NCI-H146 (cell line): ENCODE measurements around the gene TVP23A.

ENCODE experiments used
- DNase-seq: peaks from one replicate; lab custom pipeline; 2025; lab: John Stamatoyannopoulos, UW

TVP23A gene

DNA sequence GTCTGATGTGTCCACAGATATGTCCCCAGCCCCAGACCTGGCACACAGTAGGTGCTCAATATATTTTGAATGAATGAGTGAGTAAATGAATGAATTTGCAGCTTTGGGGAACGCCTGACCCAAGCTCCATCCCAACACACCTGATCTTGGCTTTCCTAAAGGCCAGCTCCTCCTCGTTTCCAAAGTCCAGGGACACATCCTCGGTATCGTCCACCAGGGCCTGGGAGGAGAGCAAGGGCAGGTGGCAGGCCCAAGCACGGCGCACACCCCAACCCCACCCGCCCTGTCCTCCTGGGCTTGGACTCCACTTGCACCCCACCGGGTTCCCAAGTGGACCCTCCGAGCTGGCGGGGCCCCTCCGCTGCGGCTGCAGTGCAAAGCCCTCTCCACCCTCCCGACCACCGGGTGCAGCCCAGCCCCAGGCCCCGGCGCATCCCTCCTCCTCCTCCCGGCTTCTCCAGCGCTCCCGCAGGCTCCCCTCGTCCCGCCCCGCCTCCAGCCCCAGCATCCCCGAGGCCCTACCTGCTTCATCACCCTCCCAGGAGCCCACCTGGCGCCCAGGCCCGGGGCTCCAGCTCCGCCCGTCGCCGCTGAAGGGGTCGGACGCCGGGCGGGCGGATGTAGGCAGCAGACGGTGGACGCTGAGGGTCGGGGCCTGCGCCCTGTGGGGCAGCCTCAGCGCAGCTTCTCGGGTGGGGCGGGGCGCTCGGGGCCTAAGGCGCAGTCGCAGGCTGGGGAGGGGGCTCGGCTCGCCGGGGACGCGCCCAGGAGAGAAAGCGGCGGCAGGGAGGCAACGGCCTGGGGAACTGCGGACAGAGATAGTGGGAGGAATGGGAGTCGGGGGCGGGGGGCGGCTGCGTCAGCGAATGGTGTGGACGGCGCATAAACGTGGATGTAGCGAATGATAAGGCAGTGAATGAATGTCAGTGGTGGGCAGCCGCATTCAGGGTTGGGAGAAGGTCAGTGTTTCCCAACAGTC lies at the start of gene TVP23A:
Gene TVP23A (minus strand): TSS at position 832 of the 979 bp plus-strand sequence. CDS start 301 bp downstream, at position 531.
- no peak for DNase-seq

DNA sequence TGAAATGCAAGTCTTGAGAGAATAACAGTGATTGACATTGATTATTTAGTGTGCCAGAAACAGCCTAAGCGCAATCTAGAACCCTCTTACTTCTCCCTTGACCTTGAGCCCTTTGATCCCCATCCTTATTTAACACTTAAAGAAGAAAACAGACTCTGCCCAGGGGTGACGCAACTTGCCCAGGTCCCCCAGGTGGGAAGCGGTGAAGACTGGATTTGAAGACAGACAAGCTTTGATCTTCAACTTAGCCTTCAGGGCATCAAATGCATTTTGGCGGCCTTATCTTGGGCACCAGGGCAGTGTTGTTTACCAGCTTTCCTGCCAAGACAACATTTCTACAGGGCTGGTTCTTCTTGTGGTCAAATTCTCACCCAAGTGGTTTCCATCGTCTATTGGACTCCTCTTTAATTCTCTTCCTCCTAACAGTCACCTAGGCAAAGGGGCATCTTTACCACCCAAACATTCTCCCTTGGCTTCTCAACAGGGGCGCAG lies 49.6 kb upstream of the TVP23A start:
- DNase-seq, result no peak

DNA sequence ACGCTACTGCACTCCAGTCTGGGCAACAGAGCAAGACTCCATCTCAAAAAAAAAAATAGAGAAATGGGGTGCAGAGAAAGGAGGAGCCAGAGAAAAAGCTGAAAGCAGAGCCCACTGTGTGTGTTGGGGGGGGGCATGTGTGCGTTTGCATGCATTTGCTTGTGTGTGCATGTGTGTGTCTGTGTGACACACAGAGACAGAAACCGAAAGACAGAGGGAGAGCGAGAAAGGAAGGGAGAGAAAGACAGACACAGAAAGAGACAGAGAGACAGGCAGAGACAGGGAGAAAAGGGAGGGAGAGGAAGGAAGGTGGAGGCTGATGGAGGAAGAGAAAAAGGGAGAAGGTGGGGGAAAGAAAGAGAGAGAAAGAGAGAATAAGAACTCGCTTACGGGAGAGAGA lies 48.6 kb upstream of the TVP23A start:
- no peak for DNase-seq

DNA sequence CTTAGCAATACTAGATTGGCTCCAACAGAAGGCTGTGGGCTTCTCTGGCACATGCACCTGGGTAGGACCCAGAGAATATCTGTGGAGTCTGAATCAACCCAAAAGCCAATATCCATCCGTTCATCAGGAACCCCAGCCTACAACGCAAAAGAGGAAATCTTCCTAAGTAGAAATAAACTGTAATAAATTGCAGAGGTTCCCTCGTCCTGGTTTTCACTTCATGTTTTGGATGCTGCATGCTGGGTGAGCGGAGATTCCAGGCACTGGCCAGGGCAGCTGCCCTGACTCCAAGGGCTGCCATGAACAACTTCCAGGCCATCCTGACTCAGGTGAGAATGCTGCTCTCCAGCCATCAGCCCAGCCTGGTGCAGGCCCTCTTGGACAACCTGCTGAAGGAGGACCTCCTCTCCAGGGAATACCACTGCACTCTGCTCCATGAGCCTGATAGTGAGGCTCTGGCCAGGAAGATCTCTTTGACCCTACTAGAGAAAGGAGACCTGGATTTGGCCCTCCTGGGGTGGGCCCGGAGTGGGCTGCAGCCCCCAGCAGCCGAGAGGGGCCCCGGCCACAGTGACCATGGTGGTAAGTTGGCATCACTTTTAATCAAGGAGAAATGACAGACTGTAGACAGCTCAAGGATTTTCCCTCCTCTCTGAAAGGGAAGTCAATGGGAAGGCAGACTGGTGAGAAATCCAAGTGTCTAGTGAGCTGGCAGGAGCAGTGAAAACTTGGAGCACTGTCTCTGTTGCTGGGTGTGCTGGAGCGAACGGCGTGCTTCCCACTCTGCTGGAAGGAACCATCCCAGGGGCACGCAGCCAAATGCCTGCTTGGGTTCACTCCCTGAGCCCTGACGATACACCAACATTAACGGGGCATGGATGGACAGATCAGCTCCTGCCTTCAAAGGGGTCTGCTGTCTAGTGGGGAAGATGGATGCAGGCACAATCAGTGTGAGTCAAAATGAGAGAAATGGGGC lies 47.7 kb upstream of the TVP23A start:
- DNase-seq, result no peak

DNA sequence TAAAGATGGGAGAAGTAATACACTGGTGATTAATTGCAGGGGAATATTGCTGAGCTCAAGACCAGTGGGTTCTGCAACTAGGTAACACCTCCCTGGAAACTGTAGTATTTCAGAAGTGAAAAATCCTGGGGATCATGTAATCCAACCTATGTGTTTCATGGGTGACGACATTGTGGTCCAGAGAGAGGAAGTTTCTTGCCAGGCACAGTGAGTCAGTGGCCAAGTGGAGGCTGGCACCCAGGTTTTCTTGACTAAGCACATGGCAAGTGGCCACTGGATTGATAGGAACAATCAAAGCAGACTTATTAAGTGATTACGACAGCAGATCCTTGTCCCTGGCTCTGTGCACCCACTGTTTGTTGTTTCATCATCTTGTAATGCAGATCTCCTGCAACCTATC lies 43.8 kb upstream of the TVP23A start:
- no peak for DNase-seq

DNA sequence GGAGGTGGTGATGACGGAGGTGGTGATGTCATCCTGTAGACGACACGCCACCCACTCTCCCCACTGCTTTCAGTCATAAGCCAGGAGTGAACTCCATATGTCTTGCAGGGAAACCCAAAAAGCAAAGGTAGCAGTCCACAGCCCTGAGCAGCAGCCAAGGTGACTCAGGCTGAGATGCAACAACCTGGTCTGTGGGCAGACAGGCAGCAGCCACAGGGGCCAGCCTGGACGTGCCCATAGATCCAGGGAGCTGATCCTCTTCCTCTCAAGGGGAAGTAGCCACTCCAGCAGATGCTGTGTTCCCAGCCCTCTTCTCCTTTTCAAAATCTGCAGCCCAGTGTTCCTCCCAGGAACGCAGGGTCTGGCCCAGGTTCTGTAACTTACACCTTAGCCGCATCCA lies 41.1 kb upstream of the TVP23A start:
- no peak for DNase-seq

DNA sequence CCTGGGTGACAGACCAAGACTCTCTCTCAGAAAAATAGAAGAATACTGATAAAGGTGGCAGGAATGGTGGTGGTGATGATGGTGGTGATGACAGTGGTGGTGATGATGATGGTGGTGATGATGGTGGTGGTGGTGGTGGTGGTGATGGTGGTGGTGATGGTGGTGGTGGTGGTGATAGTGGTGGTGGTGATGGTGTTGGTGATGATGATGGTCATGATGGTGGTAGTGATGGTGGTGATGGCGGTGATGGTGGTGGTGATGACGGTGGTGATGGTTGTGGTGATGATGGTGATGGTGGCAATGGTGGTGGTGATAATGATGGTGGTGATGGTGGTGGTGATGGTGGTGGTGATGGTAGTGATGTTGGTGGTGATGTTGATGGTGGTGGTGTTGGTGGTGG lies 40.4 kb upstream of the TVP23A start:
- DNase-seq, result no peak

DNA sequence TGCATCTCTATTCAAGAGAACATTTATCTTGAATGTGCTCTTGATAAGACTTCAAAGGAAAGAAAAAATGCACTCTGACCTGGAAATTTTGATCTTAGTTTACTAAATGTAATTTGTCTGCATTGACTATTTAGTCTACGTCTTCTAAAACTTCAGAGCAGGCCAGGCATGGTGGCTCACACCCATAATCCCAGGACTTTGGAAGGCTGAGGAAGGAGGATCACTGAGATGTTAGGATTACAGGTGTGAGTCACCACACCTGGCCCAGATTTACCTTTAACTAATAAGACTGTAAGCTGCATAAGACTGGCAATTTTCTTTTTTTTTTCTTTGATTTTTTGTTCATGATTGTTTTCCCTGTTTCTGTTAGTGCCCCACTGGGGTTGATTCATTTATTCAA lies 39.6 kb upstream of the TVP23A start:
- no peak for DNase-seq

DNA sequence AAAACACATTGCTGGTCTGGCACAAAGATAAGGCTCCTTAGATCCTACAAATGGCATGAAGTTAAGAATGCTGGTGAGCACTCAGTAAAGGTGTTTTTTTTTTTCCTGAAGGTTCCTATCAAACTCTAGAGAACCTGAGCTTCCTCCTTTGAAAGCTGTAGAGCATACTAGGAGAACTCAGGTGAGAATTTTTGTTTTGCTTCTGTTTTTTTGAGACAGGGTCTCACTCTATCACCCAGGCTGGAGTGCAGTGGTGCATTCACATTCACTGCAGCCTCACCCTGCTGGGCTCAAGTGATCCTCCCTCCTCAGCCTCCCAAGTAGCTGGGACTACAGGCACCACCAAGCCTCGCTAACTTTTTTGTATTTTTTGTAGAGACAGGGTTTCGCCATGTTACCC lies 37.4 kb upstream of the TVP23A start:
- DNase-seq, result no peak

DNA sequence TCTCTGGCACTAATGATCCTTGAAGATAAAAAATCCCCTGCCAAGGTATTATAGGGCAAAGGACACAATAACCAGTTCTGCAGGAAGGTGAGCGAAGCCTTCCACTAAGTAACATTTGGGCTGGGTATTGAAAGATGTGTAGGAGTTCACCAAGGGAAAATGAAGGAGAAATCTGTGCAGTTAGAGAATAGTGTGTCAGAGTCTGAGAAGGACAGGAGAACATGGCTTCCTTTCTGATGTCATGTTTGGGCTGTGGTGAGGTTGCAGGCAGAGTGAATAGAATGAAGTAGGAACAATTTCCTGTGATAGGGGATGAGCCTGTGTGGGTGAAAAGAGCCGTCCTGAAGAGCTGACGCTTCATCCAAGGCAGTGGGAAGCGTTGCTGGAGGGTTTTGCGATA lies 34.4 kb upstream of the TVP23A start:
- no peak for DNase-seq

DNA sequence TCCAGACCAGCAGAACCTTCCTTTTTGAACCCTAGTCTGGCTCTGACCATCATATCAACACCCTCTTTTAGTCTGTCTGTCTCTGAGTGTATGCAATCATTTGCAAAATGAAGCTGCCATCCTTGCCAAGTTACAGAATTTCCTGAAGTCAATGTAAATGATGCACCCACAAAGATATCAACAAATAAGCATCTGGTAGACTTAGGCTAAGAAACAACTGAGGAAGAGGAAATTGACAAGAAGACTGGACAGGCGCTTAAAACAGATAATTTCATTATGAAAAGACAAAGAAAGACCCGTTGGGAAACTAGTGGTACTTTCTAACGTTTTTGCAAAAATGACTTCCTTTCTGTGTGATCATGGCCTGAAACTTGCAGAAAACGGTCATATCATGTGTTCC lies 33.7 kb upstream of the TVP23A start:
- DNase-seq, result no peak

DNA sequence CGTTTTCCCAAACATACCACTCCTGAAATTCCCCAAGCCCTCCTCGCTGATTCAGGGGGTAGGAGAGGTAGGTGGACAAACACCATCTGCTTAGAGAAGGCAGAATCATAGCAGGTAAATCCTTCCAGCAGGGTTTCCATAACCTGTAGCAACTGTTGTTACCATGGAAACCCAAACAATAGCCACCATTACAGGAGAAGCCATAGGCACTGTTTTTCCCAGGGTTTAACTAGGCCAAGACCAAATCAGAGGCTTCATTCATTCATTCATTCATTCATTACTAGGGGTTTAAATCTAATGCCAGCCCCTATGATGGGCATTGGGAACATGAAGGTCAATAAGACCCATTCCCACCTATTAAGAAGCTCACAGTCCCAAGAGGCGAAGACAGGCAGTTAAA lies 32.9 kb upstream of the TVP23A start:
- DNase-seq, result no peak

DNA sequence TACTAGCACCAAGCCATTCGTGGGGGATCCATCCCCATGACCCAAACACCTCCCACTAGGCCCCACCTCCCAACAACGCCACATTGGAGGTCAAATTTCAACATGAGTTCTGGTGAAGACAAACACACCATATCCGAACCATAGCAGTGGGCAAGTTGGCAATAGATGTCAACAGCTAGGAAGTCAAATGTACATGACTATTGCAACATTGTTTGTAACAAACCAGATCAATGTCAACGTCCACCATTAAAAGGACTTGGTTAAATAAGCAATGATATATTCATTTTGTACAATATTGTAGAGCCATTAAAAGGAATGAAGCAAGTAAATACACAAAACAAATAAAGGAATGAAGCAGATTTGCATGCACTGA lies 31.9 kb upstream of the TVP23A start:
- DNase-seq, result no peak

DNA sequence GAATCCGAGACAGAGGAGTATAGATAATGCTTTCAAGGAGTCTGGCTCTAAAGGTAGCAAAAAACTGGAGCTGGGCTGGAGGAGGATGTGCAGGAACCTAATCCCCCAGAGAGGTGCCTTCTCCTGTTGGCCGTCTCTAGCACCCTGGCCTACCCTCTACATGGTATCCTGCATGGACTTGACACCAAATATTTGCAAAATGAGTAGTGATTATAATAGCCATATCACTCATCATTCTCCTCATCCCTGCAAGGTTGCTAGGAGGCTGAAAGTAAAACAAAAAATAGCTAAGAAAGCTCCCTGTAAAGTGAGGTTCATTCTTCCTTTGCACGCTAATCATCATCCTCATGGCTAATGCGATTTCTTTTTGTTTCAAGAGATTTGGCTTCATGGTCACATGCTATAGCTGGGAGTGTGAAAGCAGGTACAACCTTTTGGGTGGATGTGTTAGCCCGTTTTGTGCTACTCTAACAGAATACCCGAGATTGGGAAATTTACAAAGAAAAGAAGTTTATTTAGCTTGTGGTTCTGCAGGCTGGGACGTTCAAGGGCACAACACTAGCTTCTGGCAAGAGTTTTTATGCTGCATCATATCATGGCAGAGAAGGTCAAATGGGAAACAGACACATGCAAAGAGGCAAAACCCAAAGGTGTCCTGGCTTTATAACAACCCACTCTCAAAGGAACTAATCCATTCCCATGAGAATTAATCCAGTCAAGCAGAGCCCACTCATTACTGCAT lies 31.3 kb upstream of the TVP23A start:
- no peak for DNase-seq

DNA sequence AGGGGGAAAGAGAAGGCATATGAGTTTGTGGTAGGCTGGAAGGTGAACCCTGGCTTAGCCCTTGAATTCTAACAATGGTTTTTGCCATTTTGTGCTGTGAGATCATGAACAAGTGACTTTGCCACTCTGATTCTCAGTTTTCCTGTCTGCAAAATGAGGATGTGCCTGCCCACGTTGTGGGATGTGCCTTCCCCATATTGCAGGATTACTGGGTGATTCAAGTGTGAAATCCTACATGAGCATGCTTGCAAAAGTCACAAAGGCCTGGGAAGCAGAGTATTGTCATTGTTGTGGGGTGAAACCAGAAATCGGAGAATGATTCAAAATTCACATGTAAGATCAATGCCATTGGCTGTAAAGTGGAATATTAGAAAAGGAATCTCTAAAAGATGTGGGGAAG lies 28.6 kb upstream of the TVP23A start:
- DNase-seq, result no peak

DNA sequence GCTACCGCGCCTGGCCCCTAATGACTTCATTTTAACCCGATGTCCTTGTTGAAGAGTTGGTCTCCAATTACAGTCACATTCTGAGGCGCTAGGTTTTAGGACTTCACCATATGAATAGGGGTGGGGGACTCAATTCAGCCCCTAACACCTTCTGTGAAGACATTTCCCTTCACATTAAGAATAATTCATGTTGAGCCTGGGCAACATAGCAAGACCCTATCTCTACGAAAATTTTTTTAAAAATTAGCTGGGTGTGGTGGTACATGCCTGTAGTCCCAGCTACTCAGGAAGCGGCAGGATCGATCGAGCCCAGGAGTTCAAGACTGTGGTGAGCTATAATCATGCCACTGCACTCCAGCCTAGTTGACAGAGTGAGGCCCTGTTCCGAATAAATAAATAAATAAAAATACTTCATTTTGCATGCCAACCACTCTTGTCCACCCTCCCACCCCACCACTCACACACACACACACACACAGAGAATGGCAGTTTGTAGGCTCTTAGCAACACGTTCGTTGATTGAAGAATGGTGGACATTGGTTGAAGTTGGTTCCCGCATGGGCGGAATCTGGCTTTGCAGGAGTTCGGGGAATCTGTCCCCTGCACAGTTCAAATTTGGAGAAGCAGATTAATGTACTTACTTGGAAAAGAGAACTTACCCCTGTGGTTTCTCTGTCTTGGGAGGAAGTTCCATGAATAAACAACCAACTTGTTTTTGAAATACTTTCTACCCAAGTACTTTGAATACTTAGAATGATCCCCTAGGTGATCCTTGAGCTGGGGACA lies 27.8 kb upstream of the TVP23A start:
- no peak for DNase-seq

DNA sequence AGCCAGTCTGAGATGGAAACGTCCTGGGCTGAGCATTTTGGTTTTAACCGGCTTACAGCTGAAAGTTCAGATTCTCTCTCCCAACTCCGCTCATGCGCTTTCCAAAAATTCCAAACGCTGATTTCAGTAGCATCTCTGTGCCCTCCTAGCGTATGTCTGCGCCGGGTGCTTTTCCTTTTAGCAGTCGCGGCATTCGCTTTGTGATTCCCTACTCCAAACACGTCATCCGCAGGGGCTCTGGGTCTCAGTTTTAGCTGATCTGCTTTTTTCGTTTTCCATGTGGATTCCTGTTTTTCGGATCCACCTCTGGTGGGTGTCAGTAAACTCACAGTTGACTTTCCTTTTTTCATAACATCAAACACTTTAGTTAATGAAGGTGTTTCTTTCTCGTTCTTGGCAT lies 22.1 kb upstream of the TVP23A start:
- DNase-seq, result no peak

DNA sequence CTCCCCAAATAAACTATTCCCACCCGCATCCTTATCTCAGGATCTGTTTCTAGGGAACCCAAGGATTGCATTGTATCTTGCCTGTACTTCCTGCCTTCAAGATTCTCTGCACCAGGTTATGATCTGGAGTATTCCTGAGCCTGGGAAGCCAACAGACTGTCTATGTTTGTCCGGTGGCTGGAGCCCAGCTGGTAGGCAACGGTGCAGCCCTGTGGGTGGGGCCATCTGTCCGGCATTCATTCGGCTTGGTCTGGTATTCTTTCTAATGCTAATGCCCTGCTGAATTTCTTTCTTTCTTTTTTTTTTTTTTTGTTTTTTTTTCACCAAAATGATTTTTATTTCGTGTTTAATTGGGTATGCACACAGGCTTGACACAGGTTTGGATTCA lies 20.7 kb upstream of the TVP23A start:
- no peak for DNase-seq

DNA sequence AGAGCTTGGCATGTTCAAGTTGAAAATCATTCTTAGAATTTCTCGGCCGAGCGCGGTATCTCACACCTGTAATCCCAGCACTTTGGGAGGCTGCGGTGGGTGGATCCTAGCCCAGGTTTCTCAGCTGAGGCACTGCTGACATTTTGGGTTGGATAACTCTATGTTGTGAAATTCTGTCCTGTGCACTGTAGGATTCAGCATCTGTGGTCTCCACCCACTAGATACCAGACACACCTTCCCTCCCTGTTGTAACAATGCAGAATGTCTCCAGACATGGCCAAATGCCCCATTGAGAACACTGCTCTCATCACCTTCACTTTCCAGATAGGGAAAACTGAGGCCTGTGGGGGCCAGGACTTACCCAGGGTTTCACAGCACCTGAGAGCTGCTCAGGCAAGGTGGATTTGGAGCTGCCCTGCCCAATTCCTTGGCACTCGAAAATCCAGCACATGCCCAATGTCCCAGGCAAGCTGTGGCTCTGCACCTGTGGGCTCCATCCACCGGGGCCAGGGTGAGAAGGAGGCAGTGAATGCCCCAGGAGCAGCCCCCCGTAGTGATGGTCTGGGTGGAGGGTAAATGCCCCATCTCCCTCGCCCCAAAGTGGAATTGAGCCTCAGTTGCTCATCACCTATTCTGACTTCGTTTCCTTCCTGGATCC lies 20.2 kb upstream of the TVP23A start:
- no peak for DNase-seq

DNA sequence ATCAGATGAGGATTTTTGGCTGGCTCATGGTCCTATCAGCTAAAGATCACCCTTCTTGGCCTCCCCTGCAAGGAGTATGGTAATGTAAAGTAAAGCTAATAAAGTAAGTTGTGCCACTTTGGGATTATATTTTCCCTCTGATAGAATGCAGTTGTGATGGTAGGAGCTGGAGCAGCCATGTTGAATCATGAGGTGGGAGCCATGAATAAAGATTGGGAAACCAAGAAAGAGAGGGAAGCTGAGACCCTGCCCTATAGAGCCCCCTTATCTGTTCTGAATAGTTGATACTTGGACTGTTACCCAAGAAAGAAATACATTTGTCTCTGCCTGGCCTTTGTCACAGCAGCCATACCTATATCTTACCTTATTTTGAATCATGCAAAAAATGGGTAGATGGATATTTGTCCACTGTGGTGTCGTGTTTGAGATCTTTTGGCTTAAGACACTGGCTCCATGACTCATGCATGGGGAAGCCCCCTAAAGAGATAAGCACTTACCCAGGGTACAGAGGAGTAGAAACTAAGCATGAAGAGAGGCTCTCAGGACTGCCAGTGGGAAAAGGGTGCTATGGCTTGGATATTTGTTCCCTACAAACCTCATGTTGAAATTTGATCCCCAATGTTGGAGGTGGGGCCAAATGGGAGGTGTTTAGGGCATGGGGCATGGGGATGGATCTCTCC lies 17.7 kb upstream of the TVP23A start:
- no peak for DNase-seq
